Transverse colon (tissue), 3 donors: ENCODE results near the gene ADAMTS6.

Experiments
- EP300 ChIP-seq: sonication (generic); formaldehyde crosslinking; IDR thresholded peaks from one replicate; pipeline ENCODE4 v1.6.1; 2017; ENCODE audit warnings: antibody characterized with exemption, low read depth
- POLR2A ChIP-seq: fragments of 450-650 bp; IDR thresholded peaks from one replicate; pipeline ENCODE4 v1.6.1; 2016; ENCODE audit warnings: antibody characterized with exemption, mild to moderate bottlenecking, moderate library complexity
- TF ChIP-seq, protein P1 (sequence below), 5 experiments: fragments of 200-600 bp in 3 of 5; fragments of 450-650 bp in 2 of 5; sonication (generic) in 3 of 5; IDR thresholded peaks; 1 replicate in 2 of 5; 2 replicates in 3 of 5; pipeline ENCODE4 v1.5.1; 2016 to 2017; ENCODE audit warnings: antibody characterized with exemption in 5 of 5, inconsistent platforms in 3 of 5, mild to moderate bottlenecking in 2 of 5, moderate library complexity in 1 of 5

DNA sequence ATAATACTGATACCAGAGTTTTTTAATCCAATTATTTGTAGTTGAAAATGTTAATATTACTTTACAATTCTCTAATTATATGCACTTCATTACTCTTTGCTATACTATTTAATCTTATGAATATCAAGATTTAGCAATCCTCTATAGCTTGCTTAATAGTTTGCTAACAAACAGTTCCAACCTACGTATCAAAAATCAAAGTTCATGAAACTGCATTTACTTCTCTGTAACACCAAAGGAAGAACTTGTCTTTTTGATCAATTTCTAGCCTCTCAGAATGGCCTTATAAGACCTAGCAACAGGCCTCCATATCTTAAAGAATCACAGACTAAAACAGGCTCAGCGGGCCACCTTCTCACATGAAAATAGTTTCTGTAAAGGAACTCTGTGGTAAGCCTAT, 68.9 kb downstream of the ADAMTS6 start:
- TF ChIP-seq, protein P1, sequence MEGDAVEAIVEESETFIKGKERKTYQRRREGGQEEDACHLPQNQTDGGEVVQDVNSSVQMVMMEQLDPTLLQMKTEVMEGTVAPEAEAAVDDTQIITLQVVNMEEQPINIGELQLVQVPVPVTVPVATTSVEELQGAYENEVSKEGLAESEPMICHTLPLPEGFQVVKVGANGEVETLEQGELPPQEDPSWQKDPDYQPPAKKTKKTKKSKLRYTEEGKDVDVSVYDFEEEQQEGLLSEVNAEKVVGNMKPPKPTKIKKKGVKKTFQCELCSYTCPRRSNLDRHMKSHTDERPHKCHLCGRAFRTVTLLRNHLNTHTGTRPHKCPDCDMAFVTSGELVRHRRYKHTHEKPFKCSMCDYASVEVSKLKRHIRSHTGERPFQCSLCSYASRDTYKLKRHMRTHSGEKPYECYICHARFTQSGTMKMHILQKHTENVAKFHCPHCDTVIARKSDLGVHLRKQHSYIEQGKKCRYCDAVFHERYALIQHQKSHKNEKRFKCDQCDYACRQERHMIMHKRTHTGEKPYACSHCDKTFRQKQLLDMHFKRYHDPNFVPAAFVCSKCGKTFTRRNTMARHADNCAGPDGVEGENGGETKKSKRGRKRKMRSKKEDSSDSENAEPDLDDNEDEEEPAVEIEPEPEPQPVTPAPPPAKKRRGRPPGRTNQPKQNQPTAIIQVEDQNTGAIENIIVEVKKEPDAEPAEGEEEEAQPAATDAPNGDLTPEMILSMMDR (IDR thresholded peaks at IDR 0.05): no peak
- no peak for TF ChIP-seq POLR2A
- no peak for TF ChIP-seq EP300
